Uterus (tissue), 4 donors: ENCODE results near the gene KRTAP6-2. TPM values are rescaled to one million over a fixed set of nuclear protein-coding genes. Genes with fewer than 3 reads are reported as not detected.

Source experiments
- DNase-seq, 2 donors: peaks; one replicate each; pipeline ENCODE4 v3.0.0-alpha.2; 2019 to 2020
- H3K27ac ChIP-seq, 2 donors: fragments of 200-600 bp; sonication (generic); 1 replicate in 1 of 2; 2 replicates in 1 of 2; pipeline ENCODE4 v1.5.1; 2016 to 2018
- H3K27me3 ChIP-seq, 2 donors: fragments of 200-600 bp; sonication (generic); one replicate each; pipeline ENCODE4 v1.5.1; 2018 to 2019; ENCODE audit warnings: control low read depth in 1 of 2
- H3K36me3 ChIP-seq, 2 donors: fragments of 200-600 bp; sonication (generic); one replicate each; pipeline ENCODE4 v1.5.1; 2019; ENCODE audit warnings: control low read depth in 1 of 2
- H3K4me1 ChIP-seq, 2 donors: fragments of 200-600 bp; sonication (generic); one replicate each; pipeline ENCODE4 v1.5.1; 2018 to 2019; ENCODE audit warnings: control low read depth in 1 of 2
- H3K4me3 ChIP-seq, 2 donors: fragments of 200-600 bp; sonication (generic); 1 replicate in 1 of 2; 2 replicates in 1 of 2; pipeline ENCODE4 v1.5.1; 2018 to 2019; ENCODE audit warnings: mild to moderate bottlenecking in 1 of 2
- H3K9me3 ChIP-seq, 2 donors: fragments of 200-600 bp; sonication (generic); one replicate each; pipeline ENCODE4 v1.5.1; 2019; ENCODE audit warnings: control low read depth in 1 of 2
- CTCF ChIP-seq, 4 experiments: fragments of 200-600 bp in 2 of 4; fragments of 450-650 bp in 2 of 4; sonication (generic) in 2 of 4; IDR thresholded peaks; one replicate each; pipeline ENCODE4 v1.5.1; 2016 to 2019; ENCODE audit warnings: antibody characterized with exemption in 4 of 4, mild to moderate bottlenecking in 2 of 4, moderate library complexity in 1 of 4
- POLR2A ChIP-seq, 2 donors: fragments of 450-650 bp; IDR thresholded peaks; one replicate each; pipeline ENCODE4 v1.6.1; 2016; ENCODE audit warnings: antibody characterized with exemption in 2 of 2, mild to moderate bottlenecking in 1 of 2, moderate library complexity in 1 of 2
- intact Hi-C: fragments of 100-400 bp; cut with DNase I; formaldehyde crosslinking; loops from one replicate; pipeline ENCODE4 v1.15.1; 2023; ENCODE audit warnings: low total_unique reads
- total RNA-seq, 4 donors: library from RNA; depleted of rRNA in 3 of 4; stranded (reverse); fragments of >200 nt in 3 of 4; gene quantifications; one replicate each; pipeline versions ENCODE4 v1.1.0 to v1.2.4, GENCODE V29; 2014 to 2023
- donor health status: DM: yes; HTN: yes; CAD: no.

The KRTAP6-2 gene
- total RNA-seq, 4 donors from 2014 or later = not detected

DNA sequence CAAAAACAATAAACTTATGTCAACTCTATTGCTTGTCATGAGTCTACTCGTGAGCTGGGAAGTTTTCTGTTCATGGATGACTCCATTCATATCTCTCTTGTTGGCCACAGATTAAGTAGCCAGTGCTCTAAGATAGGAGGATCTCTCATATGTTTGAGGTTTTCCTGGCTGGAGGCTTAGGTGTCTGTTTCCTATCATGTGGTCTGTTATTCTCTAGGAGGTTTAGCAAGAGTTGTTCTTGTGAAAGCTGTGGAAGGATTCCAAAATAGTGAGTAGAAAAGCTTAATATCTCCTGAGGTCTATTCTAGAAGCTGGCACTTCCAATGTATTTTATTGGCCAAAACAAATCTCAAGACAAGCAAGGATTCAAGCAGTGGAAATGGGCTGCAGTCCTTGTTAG is 30.5 kb upstream of the KRTAP6-2 start:
- H3K9me3 ChIP-seq = no peaks in the 10 kb centered on the region
- TF ChIP-seq CTCF (IDR thresholded peaks at IDR 0.05) (no peak), POLR2A (IDR thresholded peaks at IDR 0.05) (no peak)
- H3K27me3 ChIP-seq = no peaks in the 10 kb centered on the region
- H3K4me1 ChIP-seq = no peaks in the 10 kb centered on the region
- no peak overlapping the region for H3K4me3 ChIP-seq
- no peaks in the 10 kb centered on the region for H3K36me3 ChIP-seq
- intact Hi-C loops = no loop called here
- DNase-seq = no peak
- no peak overlapping the region for H3K27ac ChIP-seq

DNA sequence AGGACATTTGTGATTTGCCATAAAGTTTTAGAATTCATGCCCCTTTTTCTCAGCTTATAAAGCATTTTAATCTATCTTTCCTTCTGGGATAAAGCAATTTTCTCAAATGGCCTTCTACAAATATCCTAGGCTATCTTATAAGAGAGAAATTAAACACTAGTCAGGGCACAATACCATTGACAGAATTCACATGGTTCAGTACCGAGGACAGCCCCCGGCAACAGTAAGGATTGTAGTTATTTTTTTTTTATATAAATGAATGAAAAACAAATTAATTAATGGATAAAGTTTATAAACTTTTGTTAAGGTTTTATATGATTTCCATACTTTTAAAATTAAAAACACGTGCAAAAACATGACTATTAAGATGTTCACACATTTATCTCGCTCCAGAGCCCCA is 29.4 kb upstream of the KRTAP6-2 start:
- Histone ChIP-seq H3K27ac (no peak overlapping the region), H3K4me1 (no peaks in the 10 kb centered on the region), H3K9me3 (no peaks in the 10 kb centered on the region), H3K36me3 (no peaks in the 10 kb centered on the region), H3K4me3 (no peak overlapping the region), H3K27me3 (no peaks in the 10 kb centered on the region)
- intact Hi-C loops = no loop called here
- TF ChIP-seq POLR2A (IDR thresholded peaks at IDR 0.05) (no peak), CTCF (IDR thresholded peaks at IDR 0.05) (no peak)
- DNase-seq = no peak

DNA sequence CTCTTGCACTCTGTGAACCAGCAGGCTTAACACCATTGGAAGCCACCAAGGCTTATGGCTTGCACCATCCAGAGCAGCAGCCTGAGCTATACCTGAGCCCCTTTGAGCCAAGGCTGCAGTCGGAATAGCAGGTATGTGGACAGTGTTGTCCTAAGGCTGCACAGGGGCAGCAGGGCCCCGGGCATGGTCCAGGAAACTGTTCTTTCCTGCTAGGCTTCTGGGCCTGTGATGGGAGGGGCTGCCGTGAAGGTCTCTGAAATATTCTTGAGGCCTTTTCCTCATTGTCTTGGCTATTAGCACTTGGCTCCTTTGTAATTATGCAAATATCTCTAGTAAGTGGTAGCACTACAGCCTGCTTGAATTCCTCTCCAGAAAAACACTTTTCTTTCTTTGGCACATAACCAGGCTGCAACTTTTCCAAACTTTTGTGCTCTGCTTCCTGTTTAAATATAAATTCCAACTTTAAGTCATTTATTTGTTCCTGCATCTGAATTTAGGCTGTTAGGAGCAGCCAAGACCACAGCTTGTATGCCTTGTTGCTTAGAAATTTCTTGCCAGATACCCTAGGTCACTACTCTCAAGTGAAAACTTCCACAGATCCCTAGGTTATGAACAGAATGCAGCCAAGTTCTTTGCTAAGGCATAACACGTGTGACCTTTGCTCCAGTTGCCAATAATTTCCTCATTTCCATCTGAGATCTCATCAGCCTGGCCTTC is 26.9 kb upstream of the KRTAP6-2 start:
- TF ChIP-seq CTCF (IDR thresholded peaks at IDR 0.05) = no peak
- TF ChIP-seq POLR2A (IDR thresholded peaks at IDR 0.05) = no peak
- intact Hi-C loops = no loop called here
- no peak overlapping the region for H3K4me3 ChIP-seq
- DNase-seq = no peak
- no peaks in the 10 kb centered on the region for H3K4me1 ChIP-seq
- H3K27me3 ChIP-seq = no peaks in the 10 kb centered on the region
- no peaks in the 10 kb centered on the region for H3K9me3 ChIP-seq
- H3K36me3 ChIP-seq = no peaks in the 10 kb centered on the region
- H3K27ac ChIP-seq = no peak overlapping the region

GRCh38 chr21:30623362-30623761 is 24.7 kb upstream of the KRTAP6-2 start:
- intact Hi-C loops = no loop called here
- Histone ChIP-seq H3K36me3 (no peaks in the 10 kb centered on the region), H3K9me3 (no peaks in the 10 kb centered on the region), H3K4me1 (no peaks in the 10 kb centered on the region), H3K4me3 (no peak overlapping the region), H3K27me3 (no peaks in the 10 kb centered on the region), H3K27ac (no peak overlapping the region)
- TF ChIP-seq POLR2A (IDR thresholded peaks at IDR 0.05) (no peak), CTCF (IDR thresholded peaks at IDR 0.05) (no peak)
- DNase-seq = no peak

DNA sequence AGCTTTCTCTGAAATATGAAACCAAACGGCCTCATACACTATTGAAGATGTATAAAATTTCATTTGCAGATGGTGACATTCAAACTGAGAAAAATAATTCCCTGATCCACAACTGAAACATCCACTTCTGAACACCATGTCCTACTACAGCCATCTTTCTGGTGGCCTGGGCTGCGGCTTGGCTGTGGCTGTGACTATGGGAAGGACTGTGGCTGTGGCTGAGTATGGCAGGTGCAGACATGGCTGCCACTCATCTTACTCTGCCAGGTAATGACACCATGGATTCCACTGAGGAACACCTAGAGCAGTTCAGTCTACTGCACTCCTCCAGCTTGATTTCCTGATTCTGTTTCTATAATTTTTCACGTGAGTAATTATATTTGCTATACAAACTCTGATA is 21.8 kb upstream of the KRTAP6-2 start, which contains the start of gene KRTAP20-4:
KRTAP20-4 (plus strand) TSS at position 106 of the 400 bp plus-strand sequence.
- intact Hi-C loops = no loop called here
- no peaks in the 10 kb centered on the region for H3K9me3 ChIP-seq
- TF ChIP-seq CTCF (IDR thresholded peaks at IDR 0.05) (no peak), POLR2A (IDR thresholded peaks at IDR 0.05) (no peak)
- H3K27ac ChIP-seq = no peak within 1 kb of the TSS
- H3K36me3 ChIP-seq = no peaks in the 10 kb centered on the region
- DNase-seq = no peak
- no peak within 1 kb of the TSS for H3K4me3 ChIP-seq
- no peaks in the 10 kb centered on the region for H3K4me1 ChIP-seq
- no peaks in the 10 kb centered on the region for H3K27me3 ChIP-seq
